GM21619 (cell line): ENCODE results near the gene CTNNA2.

ENCODE experiments used
- ATAC-seq: cut with Tn5 transposase; IDR thresholded peaks from one replicate; pipeline ENCODE4 v1.9.1; 2021; ENCODE audit not compliant: unreplicated experiment

The CTNNA2 gene

GRCh38 chr2:79611448-79612016 is 98.7 kb downstream of the CTNNA2 start:
- no peak for ATAC-seq

GRCh38 chr2:79612999-79613398 is 100.1 kb downstream of the CTNNA2 start:
- no peak for ATAC-seq

- ATAC-seq = no peak
Measured at GRCh38 chr2:79619442-79619841, 106.6 kb downstream of the CTNNA2 start.

- no peak for ATAC-seq
Measured at GRCh38 chr2:79619976-79620375, 107.1 kb downstream of the CTNNA2 start.

GRCh38 chr2:79620679-79621078 is 107.8 kb downstream of the CTNNA2 start:
- ATAC-seq = no peak

- no peak for ATAC-seq
Measured at GRCh38 chr2:79621252-79621651, 108.4 kb downstream of the CTNNA2 start.

- ATAC-seq = no peak
Measured at GRCh38 chr2:79621755-79622154, 108.9 kb downstream of the CTNNA2 start.

- ATAC-seq = no peak
Measured at GRCh38 chr2:79622508-79622907, 109.7 kb downstream of the CTNNA2 start.

- no peak for ATAC-seq
Measured at GRCh38 chr2:79627237-79627636, 114.4 kb downstream of the CTNNA2 start.

- ATAC-seq = no peak
Measured at GRCh38 chr2:79630060-79630459, 117.2 kb downstream of the CTNNA2 start.

- ATAC-seq = no peak
Measured at GRCh38 chr2:79630972-79631557, 118.2 kb downstream of the CTNNA2 start.

- ATAC-seq = no peak
Measured at GRCh38 chr2:79638410-79638809, 125.6 kb downstream of the CTNNA2 start.

GRCh38 chr2:79638954-79639353 is 126.1 kb downstream of the CTNNA2 start:
- ATAC-seq = no peak

GRCh38 chr2:79640001-79640400 is 127.2 kb downstream of the CTNNA2 start:
- no peak for ATAC-seq

GRCh38 chr2:79649531-79649930 is 136.7 kb downstream of the CTNNA2 start:
- ATAC-seq = no peak

GRCh38 chr2:79660557-79660956 is 147.7 kb downstream of the CTNNA2 start:
- no peak for ATAC-seq

GRCh38 chr2:79665091-79665490 is 152.2 kb downstream of the CTNNA2 start:
- ATAC-seq = no peak

GRCh38 chr2:79666430-79666829 is 153.6 kb downstream of the CTNNA2 start:
- no peak for ATAC-seq

- ATAC-seq = no peak
Measured at GRCh38 chr2:79669714-79670113, 156.9 kb downstream of the CTNNA2 start.

- no peak for ATAC-seq
Measured at GRCh38 chr2:79670198-79670597, 157.3 kb downstream of the CTNNA2 start.

- no peak for ATAC-seq
Measured at GRCh38 chr2:79686884-79687283, 174.0 kb downstream of the CTNNA2 start.

GRCh38 chr2:79695248-79695647 is 182.4 kb downstream of the CTNNA2 start:
- ATAC-seq = no peak

GRCh38 chr2:79697200-79697599 is 184.3 kb downstream of the CTNNA2 start:
- ATAC-seq = no peak
